Measurements from ENCODE around the gene KIF18B. TPM values are rescaled to one million over a fixed set of nuclear protein-coding genes. Genes with fewer than 3 reads are reported as not detected.

The KIF18B gene
- total RNA-seq, 1 donor from 2014 or later = 22.5 TPM

DNA sequence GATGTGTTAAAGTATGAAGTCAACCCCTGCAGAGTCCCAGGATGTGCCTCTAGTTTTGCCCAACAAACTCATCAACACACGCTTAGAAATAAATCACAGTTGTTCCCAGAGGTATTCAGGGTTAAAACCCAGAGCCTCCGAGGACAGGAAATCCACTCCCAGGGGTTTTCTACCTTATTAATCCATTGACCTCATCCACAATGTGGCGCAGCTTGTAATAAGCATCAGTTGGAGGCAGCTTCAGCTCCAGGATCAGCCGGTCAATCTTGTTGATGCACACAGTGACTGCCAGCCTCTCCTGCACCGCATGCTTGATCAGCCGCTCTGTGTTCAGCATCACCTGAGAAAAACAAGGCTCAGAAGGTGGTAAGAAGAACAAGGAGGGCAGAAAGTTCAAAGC is 71.8 kb downstream of the KIF18B start:
- TF ChIP-seq, protein P1, sequence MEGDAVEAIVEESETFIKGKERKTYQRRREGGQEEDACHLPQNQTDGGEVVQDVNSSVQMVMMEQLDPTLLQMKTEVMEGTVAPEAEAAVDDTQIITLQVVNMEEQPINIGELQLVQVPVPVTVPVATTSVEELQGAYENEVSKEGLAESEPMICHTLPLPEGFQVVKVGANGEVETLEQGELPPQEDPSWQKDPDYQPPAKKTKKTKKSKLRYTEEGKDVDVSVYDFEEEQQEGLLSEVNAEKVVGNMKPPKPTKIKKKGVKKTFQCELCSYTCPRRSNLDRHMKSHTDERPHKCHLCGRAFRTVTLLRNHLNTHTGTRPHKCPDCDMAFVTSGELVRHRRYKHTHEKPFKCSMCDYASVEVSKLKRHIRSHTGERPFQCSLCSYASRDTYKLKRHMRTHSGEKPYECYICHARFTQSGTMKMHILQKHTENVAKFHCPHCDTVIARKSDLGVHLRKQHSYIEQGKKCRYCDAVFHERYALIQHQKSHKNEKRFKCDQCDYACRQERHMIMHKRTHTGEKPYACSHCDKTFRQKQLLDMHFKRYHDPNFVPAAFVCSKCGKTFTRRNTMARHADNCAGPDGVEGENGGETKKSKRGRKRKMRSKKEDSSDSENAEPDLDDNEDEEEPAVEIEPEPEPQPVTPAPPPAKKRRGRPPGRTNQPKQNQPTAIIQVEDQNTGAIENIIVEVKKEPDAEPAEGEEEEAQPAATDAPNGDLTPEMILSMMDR (conservative IDR thresholded peaks at IDR 0.05; ENCODE audit: low read depth, low read length) = no peak
- DNase-seq (ENCODE audit: low read depth) = no peak
- H3K4me3 ChIP-seq (ENCODE audit: low read depth, low read length) = no peak overlapping the region

Other genes with a start within 250 kb of the KIF18B start
- gene DBF4B, start 239.1 kb downstream of the KIF18B start, total RNA-seq = 12.2 and 16.1 TPM in 2 replicates
- 0.06 and 0.36 TPM in 2 replicates for gene ADAM11, start 188.8 kb downstream of the KIF18B start, total RNA-seq
- 42.4 and 42.5 TPM in 2 replicates for gene GJC1, start 117.5 kb downstream of the KIF18B start, total RNA-seq
- gene HIGD1B, start 99.9 kb downstream of the KIF18B start, total RNA-seq = not detected in 2 replicates
- gene EFTUD2, start 48.3 kb downstream of the KIF18B start, total RNA-seq = 78.1 and 129 TPM in 2 replicates
- gene GFAP, start 32.3 kb downstream of the KIF18B start, total RNA-seq = 0.58 and 1.0 TPM in 2 replicates
- 0.22 TPM in 1 of 2 replicates, not detected in the other for gene C1QL1, start 20.5 kb upstream of the KIF18B start, total RNA-seq
- gene DCAKD, start 103.9 kb upstream of the KIF18B start, total RNA-seq = 40.4 and 44.4 TPM in 2 replicates
- 81.9 and 82.5 TPM in 2 replicates for gene NMT1, start 113.5 kb upstream of the KIF18B start, total RNA-seq
- 46.0 and 107 TPM in 2 replicates for gene PLCD3, start 184.7 kb upstream of the KIF18B start, total RNA-seq
- 4.5 and 11.3 TPM in 2 replicates for gene ACBD4, start 187.9 kb upstream of the KIF18B start, total RNA-seq
- 11.0 and 20.3 TPM in 2 replicates for gene HEXIM1, start 200.7 kb upstream of the KIF18B start, total RNA-seq
- gene HEXIM2, start 214.1 kb upstream of the KIF18B start, total RNA-seq = 3.0 and 6.1 TPM in 2 replicates

Data from epithelial cell of proximal tubule (primary cell).